Stimulated activated CD4-positive, alpha-beta T cell treated with anti-CD3 and anti-CD28 coated beads, Interleukin-2, amount 100 ng/mL, for 48 hours (primary cell): ENCODE results near the gene UGT1A8.
"Not testable (repeated sequence)": the region's sequence is repeated elsewhere in the genome, so short reads cannot be mapped to it uniquely, and the experiment has no call there.

ENCODE experiments used
- DNase-seq, 2 donors: peaks; one replicate each; pipeline ENCODE4 v3.0.0-alpha.2; 2020

UGT1A8 gene

GRCh38 chr2:233689031-233689430 is 71.6 kb downstream of the UGT1A8 start:
- DNase-seq, result no peak

GRCh38 chr2:233689501-233689900 is 72.1 kb downstream of the UGT1A8 start:
- no peak for DNase-seq

- DNase-seq, result no peak
Observed at GRCh38 chr2:233690444-233690843, 73.0 kb downstream of the UGT1A8 start.

GRCh38 chr2:233691443-233692433 is 74.3 kb downstream of the UGT1A8 start:
- no peak for DNase-seq

GRCh38 chr2:233692648-233693047 is 75.2 kb downstream of the UGT1A8 start, which contains the start of gene UGT1A6:
UGT1A6 (plus strand) TSS chr2:233692890; CDS start chr2:233693005, 115 bp downstream.
- DNase-seq, result no peak

- no peak for DNase-seq
Observed at GRCh38 chr2:233693963-233694362, 76.5 kb downstream of the UGT1A8 start.

- no peak for DNase-seq
Observed at GRCh38 chr2:233698740-233699139, 81.3 kb downstream of the UGT1A8 start.

GRCh38 chr2:233699424-233700027 is 82.1 kb downstream of the UGT1A8 start:
- no peak for DNase-seq

GRCh38 chr2:233700028-233700635 is 82.7 kb downstream of the UGT1A8 start:
- DNase-seq, result no peak

GRCh38 chr2:233700842-233701241 is 83.4 kb downstream of the UGT1A8 start:
- not testable (repeated sequence) for DNase-seq

- no peak for DNase-seq
Observed at GRCh38 chr2:233702238-233702637, 84.8 kb downstream of the UGT1A8 start.

GRCh38 chr2:233705911-233706506 is 88.6 kb downstream of the UGT1A8 start:
- DNase-seq, result no peak

GRCh38 chr2:233706720-233707119 is 89.3 kb downstream of the UGT1A8 start:
- DNase-seq, result no peak

GRCh38 chr2:233707940-233708644 is 90.7 kb downstream of the UGT1A8 start:
- no peak for DNase-seq

- no peak for DNase-seq
Observed at GRCh38 chr2:233708942-233709341, 91.5 kb downstream of the UGT1A8 start.

- DNase-seq, result peak; percentile 70 to 72
Observed at GRCh38 chr2:233711312-233712008, 94.0 kb downstream of the UGT1A8 start.

GRCh38 chr2:233712611-233713261 is 95.3 kb downstream of the UGT1A8 start, which contains the start of gene UGT1A5:
UGT1A5 (plus strand) TSS chr2:233712907; CDS start chr2:233712992, 85 bp downstream.
- DNase-seq, result no peak

GRCh38 chr2:233713262-233713615 is 95.8 kb downstream of the UGT1A8 start:
- DNase-seq, result no peak

GRCh38 chr2:233714121-233714520 is 96.7 kb downstream of the UGT1A8 start:
- no peak for DNase-seq

GRCh38 chr2:233718552-233718951 is 101.1 kb downstream of the UGT1A8 start, which contains the start of gene UGT1A4:
UGT1A4 (plus strand) TSS chr2:233718736; CDS start chr2:233718821, 85 bp downstream.
- no peak for DNase-seq

- no peak for DNase-seq
Observed at GRCh38 chr2:233728723-233729301, 111.4 kb downstream of the UGT1A8 start, which contains the start of gene UGT1A3. UGT1A3 (plus strand) TSS chr2:233729042; CDS start chr2:233729127, 85 bp downstream.
